HepG2 (cell line): ENCODE measurements around the gene TFF2. TPM values are rescaled to one million over a fixed set of nuclear protein-coding genes. Genes with fewer than 3 reads are reported as not detected.

Experiments used
- ATAC-seq: fragments of 200-7000 bp; cut with Tn5 transposase; 3 replicates; pipeline ENCODE4 v1.9.1; 2020; ENCODE audit warnings: mild to moderate bottlenecking, moderate library complexity
- BruUV-seq: library from RNA; stranded (reverse); fragments of 400-500 nt; replicated peaks from 2 replicates; lab custom pipeline; 2021; lab: Mats Ljungman, UMichigan
- CTCF ChIA-PET: fragments of 300-600 bp; formaldehyde crosslinking; extraction: SDS; loops from one replicate; lab custom pipeline; 2021; ENCODE audit warnings: low total read pairs, inconsistent platforms, low intra/inter-chr PET ratio; lab: Yijun Ruan, JAX
- POLR2A ChIA-PET: fragments of 350-600 bp; sonication (Branson Sonifier 250); formaldehyde crosslinking; loops from one replicate; lab custom pipeline; 2020; ENCODE audit warnings: antibody characterized with exemption, inconsistent platforms; lab: Yijun Ruan, JAX
- DNase-seq: peaks from one replicate; pipeline ENCODE4 v3.0.0-alpha.2; 2015; ENCODE audit warnings: low spot score
- FAIRE-seq: peaks from 3 replicates; lab custom pipeline; 2011; peaks lifted over from hg19 to GRCh38; lab: Jason Lieb, UNC
- H2AFZ ChIP-seq: one replicate; pipeline ENCODE4 v1.6.1; 2011; ENCODE audit warnings: low read length, inconsistent platforms
- H3K27ac ChIP-seq: fragments of 300-600 bp; 3 replicates; pipeline ENCODE4 v1.8.0; 2011; ENCODE audit warnings: mixed run types, mild to moderate bottlenecking, mixed read lengths, low read length, inconsistent platforms; ENCODE audit not compliant: insufficient read depth; ENCODE audit errors: extremely low read length
- H3K27me3 ChIP-seq, 2 experiments: fragments of 200-600 bp in 1 of 2; 2 replicates in 1 of 2; 3 replicates in 1 of 2; pipeline versions ENCODE4 v1.6.0 to v1.8.0; 2011; ENCODE audit warnings: low read length in 2 of 2, mild to moderate bottlenecking in 2 of 2, moderate library complexity in 2 of 2, inconsistent platforms in 1 of 2; ENCODE audit not compliant: insufficient read depth in 2 of 2, control insufficient read depth in 1 of 2
- H3K36me3 ChIP-seq, 2 experiments: fragments of 200-600 bp in 1 of 2; replicated peaks in 1 of 2; 2 replicates in 1 of 2; 3 replicates in 1 of 2; pipeline versions ENCODE4 v1.5.1 to v1.8.0; 2011; ENCODE audit warnings: low read length in 2 of 2, inconsistent platforms in 1 of 2; ENCODE audit not compliant: insufficient read depth in 2 of 2, control insufficient read depth in 1 of 2
- H3K4me1 ChIP-seq: 2 replicates; pipeline ENCODE4 v1.5.1; 2012; ENCODE audit warnings: low read length, inconsistent platforms; ENCODE audit not compliant: insufficient read depth
- H3K4me2 ChIP-seq: 2 replicates; pipeline ENCODE4 v1.6.0; 2011; ENCODE audit warnings: low read depth, low read length, inconsistent platforms
- H3K4me3 ChIP-seq, 3 experiments: fragments of 200-600 bp in 1 of 3; sonication (generic), shearing (Covaris generic) in 1 of 3; replicated peaks in 1 of 3; 2 replicates each; pipeline ENCODE4 v1.5.1; 2011 to 2016; ENCODE audit warnings: low read length in 3 of 3, inconsistent platforms in 2 of 3, low read depth in 2 of 3, mild to moderate bottlenecking in 2 of 3, control low read depth in 1 of 3, mixed read lengths in 1 of 3; ENCODE audit not compliant: insufficient read depth in 1 of 3
- H3K79me2 ChIP-seq: one replicate; pipeline ENCODE4 v1.6.1; 2011; ENCODE audit warnings: low read length, inconsistent platforms; ENCODE audit not compliant: insufficient read depth
- H3K9ac ChIP-seq: 2 replicates; pipeline ENCODE4 v1.6.0; 2011; ENCODE audit warnings: mild to moderate bottlenecking, low read depth, low read length, inconsistent platforms; ENCODE audit not compliant: insufficient read depth
- H3K9me3 ChIP-seq: 2 replicates; pipeline ENCODE4 v1.5.1; 2012; ENCODE audit warnings: mild to moderate bottlenecking, low read length
- H4K20me1 ChIP-seq: 2 replicates; pipeline ENCODE4 v1.6.0; 2011; ENCODE audit warnings: inconsistent platforms, mild to moderate bottlenecking, low read length, moderate library complexity; ENCODE audit not compliant: insufficient read depth
- ARHGAP35 ChIP-seq: sonication (generic); formaldehyde crosslinking; IDR thresholded peaks from 2 replicates; pipeline ENCODE4 v1.9.0; 2022; ENCODE audit warnings: mild to moderate bottlenecking, inconsistent platforms, moderate library complexity, missing genetic modification reagents, borderline replicate concordance
- ATF5 ChIP-seq: sonication (generic); formaldehyde crosslinking; IDR thresholded peaks from 2 replicates; pipeline ENCODE4 v1.4.0; 2020; ENCODE audit warnings: mild to moderate bottlenecking, low read depth, missing genetic modification reagents
- GPBP1L1 ChIP-seq: sonication (generic); formaldehyde crosslinking; IDR thresholded peaks from 2 replicates; pipeline ENCODE4 v1.5.0; 2020; ENCODE audit warnings: mild to moderate bottlenecking, missing genetic modification reagents
- HBP1 ChIP-seq: IDR thresholded peaks from 2 replicates; pipeline ENCODE4 v1.6.1; 2016; ENCODE audit warnings: low read depth, control low read depth
- HMG20B ChIP-seq: conservative IDR thresholded peaks from 2 replicates; pipeline ENCODE4 v1.6.1; 2016; ENCODE audit warnings: missing genetic modification reagents, missing compliant biosample characterization
- MTF2 ChIP-seq: sonication (generic); formaldehyde crosslinking; IDR thresholded peaks from 2 replicates; pipeline ENCODE4 v1.5.0; 2020; ENCODE audit warnings: missing genetic modification reagents, borderline replicate concordance
- MYPOP ChIP-seq: sonication (generic); formaldehyde crosslinking; IDR thresholded peaks from 2 replicates; pipeline ENCODE4 v1.8.1; 2023; ENCODE audit warnings: mild to moderate bottlenecking, moderate library complexity, missing genetic modification reagents
- PBX2 ChIP-seq: IDR thresholded peaks from 2 replicates; pipeline ENCODE4 v1.6.1; 2016; ENCODE audit warnings: control low read depth
- PHB2 ChIP-seq: fragments of 450-650 bp; IDR thresholded peaks from 2 replicates; pipeline ENCODE4 v1.6.1; 2018; ENCODE audit not compliant: partially characterized antibody
- SMARCC2 ChIP-seq: fragments of 450-650 bp; IDR thresholded peaks from 2 replicates; pipeline ENCODE4 v1.6.1; 2017; ENCODE audit warnings: antibody characterized with exemption, mild to moderate bottlenecking
- SYNCRIP ChIP-seq: fragments of 200-400 bp; formaldehyde crosslinking; IDR thresholded peaks from 2 replicates; pipeline ENCODE4 v1.6.1; 2018; ENCODE audit warnings: mild to moderate bottlenecking, low read depth, low read length; ENCODE audit not compliant: insufficient read depth
- TAF15 ChIP-seq: fragments of 200-400 bp; formaldehyde crosslinking; IDR thresholded peaks from one replicate; pipeline ENCODE4 v1.6.1; 2018; ENCODE audit warnings: mild to moderate bottlenecking, low read depth, low read length; ENCODE audit not compliant: poor library complexity, severe bottlenecking
- ZBTB1 ChIP-seq: sonication (generic); formaldehyde crosslinking; IDR thresholded peaks from 2 replicates; pipeline ENCODE4 v1.4.0; 2020; ENCODE audit warnings: missing genetic modification reagents, borderline replicate concordance
- ZNF207 ChIP-seq: fragments of 450-650 bp; IDR thresholded peaks from 2 replicates; pipeline ENCODE4 v1.6.1; 2016; ENCODE audit warnings: antibody characterized with exemption, borderline replicate concordance
- ZNF704 ChIP-seq: sonication (generic); formaldehyde crosslinking; IDR thresholded peaks from 2 replicates; pipeline ENCODE4 v1.8.1; 2023; ENCODE audit warnings: mild to moderate bottlenecking, inconsistent platforms, moderate library complexity, missing genetic modification reagents, borderline replicate concordance
- WGBS: methylation state at CpG from one replicate; pipeline ENCODE4 v1.1.6; 2017; ENCODE audit warnings: low lambda C conversion rate; 5-methylcytosine and 5-hydroxymethylcytosine counted together
- in situ Hi-C: cut with HindIII; loops from 2 replicates; pipeline ENCODE4 v1.10.0; 2017; ENCODE audit warnings: low pct_unique_long_range_greater_than_20kb; ENCODE audit not compliant: extremely low pct_ligation_motif_present
- intact Hi-C: fragments of 100-400 bp; cut with micrococcal nuclease; formaldehyde crosslinking; loops from one replicate; pipeline ENCODE4 v1.10.0; 2022; ENCODE audit not compliant: unreplicated experiment
- polyA plus RNA-seq, 8 experiments: library from polyadenylated mRNA; depleted of rRNA in 3 of 8; stranded (reverse) in 7 of 8; unstranded in 1 of 8; fragments of >200 nt; fragmentation: Illumina TruSeq in 4 of 8; extraction: Trizol in 4 of 8; gene quantifications; 2 replicates each; pipeline versions ENCODE4 v1.2.1 to v1.2.3, GENCODE V29; 2011 to 2016; ENCODE audit warnings: low read depth in 4 of 8, missing spikeins in 1 of 8, mixed read lengths in 1 of 8; ENCODE audit not compliant: insufficient read depth in 1 of 8
- total RNA-seq, 5 experiments: library from RNA; depleted of rRNA; stranded (reverse); fragments of >200 nt; fragmentation: Illumina TruSeq; extraction: Trizol; gene quantifications; 2 replicates each; pipeline ENCODE4 v1.2.3, GENCODE V29; 2016; ENCODE audit warnings: low read depth in 1 of 5

The TFF2 gene
- total and polyA plus RNA-seq, 2 of the 13 experiments (the other 11 are each of a cell fraction or from before 2014, with no cell fraction given), result 1.5 TPM; not detected in 1

GRCh38 chr21:42373908-42374455 lies 23.2 kb upstream of the TFF2 start (continued):
- TF ChIP-seq MYPOP (CRISPR knock-in tag) (no peak), ZNF207 (no peak), MTF2 (CRISPR knock-in tag) (no peak), GPBP1L1 (no peak)

- CTCF ChIA-PET, result no interaction called here
- FAIRE-seq (no peak), DNase-seq (no peak), ATAC-seq (no peak)
- Histone ChIP-seq H3K4me2 (no peak overlapping the region), H3K4me3 (no peak overlapping the region), H3K4me1 (no peaks in the 10 kb centered on the region), H2AFZ (no peak overlapping the region), H3K9me3 (no peaks in the 10 kb centered on the region), H3K79me2 (no peaks in the 10 kb centered on the region), H3K9ac (no peak overlapping the region), H4K20me1 (no peaks in the 10 kb centered on the region), H3K27me3 (peaks cover 0 to 1% of the 10 kb centered on the region in 2 experiments; a peak in 1 of 5 replicates), H3K27ac (no peak overlapping the region), H3K36me3 (no peaks in the 10 kb centered on the region)
- BruUV-seq, result no TSS peak
- intact Hi-C loops, result no loop called here
- POLR2A ChIA-PET, result no interaction called here
- in situ Hi-C loops, result no loop called here
- WGBS, result 84% methylated on average over 7 of the region's 25 CpGs
- TF ChIP-seq SYNCRIP, result no peak
- no peak for TF ChIP-seq ZBTB1 (CRISPR knock-in tag)
- no peak for TF ChIP-seq ZNF704 (CRISPR knock-in tag)
- no peak for TF ChIP-seq PHB2
- TF ChIP-seq TAF15, result no peak
- no peak for TF ChIP-seq ARHGAP35
- no peak for TF ChIP-seq PBX2 (CRISPR knock-in tag)
- TF ChIP-seq HBP1 (CRISPR knock-in tag), result no peak
- no peak for TF ChIP-seq HMG20B (CRISPR knock-in tag)
- no peak for TF ChIP-seq SMARCC2
- no peak for TF ChIP-seq ATF5 (CRISPR knock-in tag)
Measured at GRCh38 chr21:42373196-42373907, 22.6 kb upstream of the TFF2 start.
